ENCODE data around the gene ATP10A.
"Not testable (repeated sequence)": the region's sequence is repeated elsewhere in the genome, so short reads cannot be mapped to it uniquely, and the experiment has no call there.

Gene ATP10A

DNA sequence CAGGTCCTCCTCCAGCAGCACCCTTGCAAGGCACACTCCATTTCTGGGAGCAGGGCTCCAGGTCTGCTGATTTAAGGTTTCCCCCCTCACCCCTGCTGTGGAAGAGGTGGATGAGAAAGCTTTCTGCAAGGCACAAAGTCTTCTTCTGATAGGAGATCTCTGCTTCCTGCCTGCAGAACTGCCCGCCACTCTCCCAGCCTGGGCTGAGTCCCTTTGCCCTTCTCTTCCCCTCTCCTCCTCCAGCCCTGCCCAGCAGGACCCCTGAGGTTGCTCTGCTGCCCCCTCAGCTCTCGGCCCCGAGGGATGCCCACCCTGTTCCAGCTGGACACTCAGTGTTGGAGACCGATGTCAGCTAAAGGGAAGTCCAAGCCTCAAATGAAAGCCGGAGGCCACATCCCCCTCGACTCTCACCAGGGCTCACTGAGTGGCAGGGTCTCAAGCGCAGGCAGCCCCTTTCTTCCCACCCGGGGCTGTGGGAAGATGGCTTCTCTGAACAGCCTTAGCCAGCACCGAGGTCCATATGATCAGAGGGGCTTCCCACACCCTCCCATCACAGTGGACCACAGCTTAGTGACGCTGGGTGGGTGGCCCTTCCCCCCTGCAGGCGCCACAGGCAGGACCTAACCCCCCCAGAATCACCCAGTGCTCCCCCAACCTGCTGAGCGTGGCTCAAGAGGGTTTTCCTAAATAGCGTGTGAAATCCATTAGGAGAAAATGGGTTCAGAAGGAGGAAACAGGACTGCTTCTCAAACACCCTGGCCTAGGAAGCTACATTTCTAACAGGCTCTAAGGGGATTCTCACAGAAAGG is 4.0 kb downstream of the ATP10A start:
- DNase-seq, result no peak

DNA sequence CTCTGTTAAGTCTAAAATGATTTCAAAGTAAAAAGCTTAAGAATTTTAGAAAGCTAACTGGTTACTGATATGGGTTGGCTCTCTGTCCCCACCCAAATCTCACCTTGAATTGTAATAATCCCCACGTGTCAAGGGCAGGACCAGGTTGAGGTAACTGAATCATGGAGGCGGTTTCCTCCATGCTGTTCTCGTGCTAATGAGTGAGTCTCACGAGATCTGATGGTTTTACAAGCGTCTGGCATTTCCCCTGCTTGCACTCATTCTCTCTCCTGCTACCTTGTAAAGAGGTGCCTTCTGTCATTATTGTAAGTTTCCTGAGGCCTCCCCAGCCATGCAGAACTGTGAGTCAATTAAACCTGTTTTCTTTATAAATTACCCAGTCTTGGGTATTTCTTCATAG is 7.1 kb downstream of the ATP10A start:
- DNase-seq, result not testable (repeated sequence)

DNA sequence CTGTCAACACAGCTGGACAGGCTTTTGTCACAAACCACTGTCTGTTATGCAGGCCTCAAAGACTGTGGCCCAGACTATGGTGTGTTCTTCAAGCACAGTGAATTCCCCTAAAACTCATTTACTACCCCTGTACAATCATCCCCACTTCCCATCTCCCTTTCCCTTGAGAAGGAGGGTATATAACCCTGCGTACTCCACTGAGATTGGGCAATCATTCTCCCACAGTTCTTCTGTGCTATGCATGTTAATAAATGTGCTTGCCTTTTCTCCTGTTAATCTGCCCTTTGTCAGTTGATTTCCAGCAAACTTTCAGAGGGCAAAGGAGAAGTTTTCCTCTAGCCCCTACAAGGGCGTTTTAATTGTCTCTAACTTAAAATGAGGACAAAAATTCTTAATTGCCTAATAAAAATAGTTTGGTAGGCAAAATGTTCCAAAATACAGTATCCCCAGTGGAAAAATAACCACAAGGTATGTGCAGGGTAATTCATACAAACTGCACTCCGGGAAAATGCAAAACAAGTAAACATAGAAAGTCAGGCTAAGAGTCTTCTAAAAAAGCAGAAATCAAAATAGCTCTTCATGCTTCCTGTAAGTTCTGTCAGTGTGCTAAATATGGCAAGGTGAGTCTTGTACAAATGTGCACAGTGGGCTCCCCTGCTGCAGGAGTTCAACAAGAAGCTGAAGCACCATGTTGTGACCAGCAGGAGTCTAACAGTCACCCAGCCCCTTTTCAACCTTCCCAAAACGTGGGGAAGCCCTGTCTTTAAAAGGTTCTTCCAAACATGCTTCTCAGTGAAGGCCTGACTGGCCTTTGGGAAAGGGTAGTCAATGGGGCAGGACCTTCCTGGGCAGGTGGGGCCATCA is 10.2 kb downstream of the ATP10A start:
- DNase-seq, result no peak

GRCh38 chr15:25852027-25852426 is 11.1 kb downstream of the ATP10A start:
- DNase-seq, result no peak

GRCh38 chr15:25850154-25851111 is 12.7 kb downstream of the ATP10A start:
- DNase-seq, result no peak

GRCh38 chr15:25849157-25849921 is 13.8 kb downstream of the ATP10A start:
- peak; percentile 38 for DNase-seq

DNA sequence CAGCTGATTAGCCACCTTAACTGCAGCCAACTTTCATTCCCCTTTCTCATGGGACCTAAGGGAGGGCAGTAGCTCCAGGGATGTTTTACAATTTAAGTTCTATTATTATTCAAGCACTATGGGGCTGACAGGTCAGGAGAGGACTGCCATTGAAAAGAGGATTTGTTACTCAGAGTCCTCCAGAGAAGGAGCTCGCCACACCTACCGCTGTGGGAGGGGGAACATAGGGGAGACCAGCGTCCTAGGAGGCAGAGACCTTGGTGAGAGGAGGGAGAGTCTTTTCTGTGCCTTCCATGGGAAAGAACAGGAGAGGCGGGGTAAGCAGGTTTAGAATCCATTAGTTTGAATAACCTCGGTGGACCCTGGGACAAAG is 14.4 kb downstream of the ATP10A start:
- DNase-seq, result no peak

DNA sequence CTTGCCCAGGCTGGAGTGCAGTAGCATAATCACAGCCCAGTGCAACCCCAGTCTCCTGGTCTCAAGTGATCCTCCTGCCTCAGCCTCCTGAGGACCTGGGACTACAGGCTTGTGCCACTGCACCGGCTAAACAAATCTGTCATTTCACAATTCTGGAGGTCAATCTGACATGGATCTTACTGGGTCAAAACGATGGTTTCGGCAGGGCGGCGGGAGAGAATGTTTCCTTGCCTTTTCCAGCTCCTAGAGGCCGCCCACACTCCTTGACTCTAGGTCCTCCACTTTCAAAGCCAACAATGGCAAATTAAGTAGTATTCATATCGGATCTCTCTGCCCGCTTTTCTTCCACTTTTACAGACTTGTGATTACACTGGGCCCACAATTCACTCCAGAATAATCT is 14.8 kb downstream of the ATP10A start:
- DNase-seq, result no peak

DNA sequence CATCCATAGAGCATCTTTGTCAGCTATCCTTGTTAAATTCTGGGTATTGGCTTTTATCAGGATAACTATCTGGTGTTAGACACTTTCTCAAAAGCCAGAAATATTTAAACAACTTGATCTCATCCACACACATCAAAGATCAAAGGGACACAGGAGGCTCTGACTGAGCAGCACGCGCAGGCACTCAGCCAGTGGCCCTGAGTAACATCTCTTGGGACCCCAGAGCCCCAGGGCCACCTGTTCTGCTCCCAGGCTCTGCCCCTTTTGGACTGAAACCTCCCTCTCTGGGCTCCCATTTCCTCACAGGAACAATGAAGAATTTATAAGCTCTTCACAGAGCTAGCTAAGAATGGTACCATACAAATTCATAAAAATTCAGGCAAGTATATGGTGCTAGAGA is 16.1 kb downstream of the ATP10A start:
- no peak for DNase-seq

- no peak for DNase-seq
Observed at GRCh38 chr15:25846377-25846776, 16.8 kb downstream of the ATP10A start.

DNA sequence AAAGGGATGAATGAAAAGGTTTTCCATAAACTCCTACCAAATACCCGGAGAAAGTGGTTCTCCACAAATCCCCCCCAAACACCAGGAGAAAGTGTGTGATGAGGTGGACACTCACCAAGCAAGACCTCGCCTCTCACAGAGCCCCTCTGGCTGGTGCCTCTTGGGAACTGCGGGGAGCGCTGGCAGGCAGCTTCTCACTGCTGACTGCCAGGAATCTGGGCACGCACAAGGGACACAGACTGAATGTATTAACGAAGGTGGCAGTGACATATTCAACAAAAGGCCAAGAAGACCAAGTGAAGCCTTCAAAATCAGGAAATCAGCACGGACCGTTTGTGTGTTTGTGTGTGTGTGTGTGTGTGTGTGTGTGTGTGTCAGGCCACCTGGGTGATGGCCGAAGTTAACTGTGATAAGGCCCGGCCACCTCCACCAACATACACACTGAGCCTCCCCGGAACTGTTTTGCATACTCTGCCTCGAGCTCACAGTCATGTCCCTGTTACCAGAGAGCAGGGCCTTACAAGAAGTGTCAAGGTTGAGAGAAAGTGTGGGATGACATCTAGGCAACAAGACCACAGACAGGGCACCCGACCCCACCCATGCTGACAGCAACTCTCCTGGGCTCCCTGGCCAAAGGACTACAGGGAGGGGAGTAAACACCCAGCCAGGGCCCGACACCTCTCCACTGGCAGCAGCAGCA is 18.0 kb downstream of the ATP10A start:
- DNase-seq, result no peak

- no peak for DNase-seq
Observed at GRCh38 chr15:25844542-25844941, 18.6 kb downstream of the ATP10A start.

GRCh38 chr15:25844076-25844475 is 19.1 kb downstream of the ATP10A start:
- no peak for DNase-seq

GRCh38 chr15:25839638-25840156 is 23.4 kb downstream of the ATP10A start:
- DNase-seq, result no peak

DNA sequence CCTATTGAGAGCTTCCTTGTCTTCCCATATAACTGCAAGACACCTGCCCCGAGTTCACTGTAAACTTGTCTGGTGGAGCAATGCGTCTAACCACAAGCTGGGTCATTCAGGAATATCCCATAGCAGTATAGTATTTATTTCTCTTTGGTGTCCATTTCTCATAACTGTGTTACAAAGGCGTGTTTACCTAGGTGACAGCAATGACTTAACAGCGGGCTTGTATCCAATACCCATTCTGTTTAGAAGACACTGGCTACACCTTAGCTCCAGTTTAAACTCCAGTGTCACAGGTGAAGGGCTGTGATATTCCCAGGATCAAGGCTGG is 24.3 kb downstream of the ATP10A start:
- no peak for DNase-seq

DNA sequence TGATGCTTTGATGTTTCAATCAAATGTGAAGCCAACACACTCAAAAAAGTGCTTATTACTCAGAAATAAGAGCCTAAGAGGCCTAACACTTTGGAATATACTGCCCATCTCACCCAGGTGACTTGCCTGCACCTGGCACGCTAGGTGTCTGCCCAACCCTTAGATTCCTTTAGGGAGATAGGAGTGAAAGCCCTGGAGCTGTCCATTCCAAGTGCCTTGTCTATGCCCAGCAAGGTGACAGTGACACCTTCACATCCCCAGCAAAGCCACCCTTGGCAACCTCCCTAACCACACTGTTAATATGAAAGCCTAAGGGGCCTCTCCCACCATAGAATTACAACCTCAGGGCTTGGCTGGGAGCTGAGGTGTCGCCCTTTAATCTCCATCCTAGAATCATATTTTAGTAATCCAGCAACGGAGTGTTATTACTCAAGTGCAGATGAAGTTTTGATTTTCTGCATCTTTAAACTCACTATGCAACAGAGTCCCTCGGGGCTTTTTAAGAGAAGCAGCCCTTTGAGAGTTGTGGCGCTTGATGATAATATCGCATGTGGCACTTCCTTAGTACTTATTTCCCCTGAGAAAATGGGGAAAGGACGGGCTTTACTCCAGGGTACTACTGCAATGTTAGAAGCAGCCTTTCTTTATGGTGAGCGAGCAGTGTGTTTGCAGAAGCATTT is 24.8 kb downstream of the ATP10A start:
- DNase-seq, result no peak

DNA sequence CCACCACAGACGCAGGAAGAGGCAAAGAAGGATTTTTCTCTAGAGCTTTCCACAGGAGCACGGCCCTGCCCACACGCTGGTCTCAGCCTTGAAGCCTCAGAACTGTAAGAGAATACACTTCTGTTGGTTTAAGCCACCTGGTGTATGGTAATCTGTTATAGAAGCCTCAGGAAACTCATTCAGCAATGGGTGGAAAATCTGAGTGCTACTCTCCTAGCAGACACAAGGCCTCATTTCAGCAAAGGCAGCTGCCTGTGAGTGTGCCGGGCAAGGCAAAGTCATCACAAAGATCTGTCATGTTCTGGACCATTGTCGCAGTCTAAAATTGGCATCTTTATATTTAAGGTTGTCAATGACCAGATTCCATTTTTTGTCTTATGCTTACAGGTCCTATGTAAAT is 31.0 kb downstream of the ATP10A start:
- DNase-seq, result no peak

- no peak for DNase-seq
Observed at GRCh38 chr15:25830844-25831451, 32.2 kb downstream of the ATP10A start.

GRCh38 chr15:25829073-25829472 is 34.1 kb downstream of the ATP10A start:
- no peak for DNase-seq

GRCh38 chr15:25825207-25825606 is 37.9 kb downstream of the ATP10A start:
- no peak for DNase-seq

Measured in NCI-H69 (cell line).